NCI-H1930 (cell line): Measurements from ENCODE around the gene PDS5A.
"Not testable (repeated sequence)": the region's sequence is repeated elsewhere in the genome, so short reads cannot be mapped to it uniquely, and the experiment has no call there.

ENCODE experiments used
- DNase-seq, 2 experiments: peaks; one replicate each; lab custom pipeline; 2025; lab: John Stamatoyannopoulos, UW

Gene PDS5A

DNA sequence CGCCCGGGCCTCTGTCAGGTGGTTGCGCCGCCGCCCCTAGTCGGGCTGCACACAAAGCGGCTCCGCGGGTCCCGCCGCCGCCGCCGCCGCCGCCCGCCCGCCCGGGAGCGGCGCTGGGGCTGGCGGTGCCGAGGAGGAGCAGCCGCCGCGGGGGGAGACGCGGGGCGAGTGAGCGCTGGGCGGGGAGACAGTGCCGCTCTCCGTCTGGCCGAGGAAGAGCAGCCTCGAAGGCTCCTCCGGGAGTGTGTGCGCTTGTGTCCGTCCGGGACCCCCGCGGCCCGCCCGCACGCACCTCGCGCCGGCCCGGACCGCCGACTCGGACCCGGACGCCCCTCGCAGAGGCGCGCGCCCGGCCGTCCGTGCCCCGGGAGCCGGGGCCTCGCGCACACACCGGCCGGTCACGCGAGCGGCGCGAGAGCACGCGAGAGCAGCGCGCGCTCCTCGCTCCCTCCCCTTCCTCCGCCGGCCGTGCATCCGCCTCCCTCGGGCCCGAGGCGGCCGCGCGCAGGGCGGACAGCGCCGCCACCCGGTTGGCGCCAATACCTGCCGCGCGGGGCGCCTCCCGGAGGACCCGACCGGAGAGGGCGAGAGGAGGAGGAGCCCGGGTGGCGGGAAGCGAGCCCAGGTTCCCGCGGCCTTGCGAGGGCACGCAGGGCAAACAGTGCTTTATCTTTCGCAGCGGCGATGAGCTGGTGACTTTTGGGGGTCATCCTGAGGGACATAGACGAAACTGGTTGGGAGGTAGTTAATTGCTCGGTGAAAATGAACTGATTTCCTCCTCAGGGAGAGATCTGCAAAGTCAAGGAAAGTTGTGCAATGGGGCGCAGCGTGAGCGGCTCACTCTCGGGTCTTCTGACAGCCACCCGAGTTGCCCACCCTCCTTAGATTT is at the start of gene PDS5A:
PDS5A (minus strand) TSS at position 423 of the 889 bp plus-strand sequence. CDS start 1,334 bp downstream, outside the sequence.
- peak; percentile 63 to 82 for DNase-seq

DNA sequence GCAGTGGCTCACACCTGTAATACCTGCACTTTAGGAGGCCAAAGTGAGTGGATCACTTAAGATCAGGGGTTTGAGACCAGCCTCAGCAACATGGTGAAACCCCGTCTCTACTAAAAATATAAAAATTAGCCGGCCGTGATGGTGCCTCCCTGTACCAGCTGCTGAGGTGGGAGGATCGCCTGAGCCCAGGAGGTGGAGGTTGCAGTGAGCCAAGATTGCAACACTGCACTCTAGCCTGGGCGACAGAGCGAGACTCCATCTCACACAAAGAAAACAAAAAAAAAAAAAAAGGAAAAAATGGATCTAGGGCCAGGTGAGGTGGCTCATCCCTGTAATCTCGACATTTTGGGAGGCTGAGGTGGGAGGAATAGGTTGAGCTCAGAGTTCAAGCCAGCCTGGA is 46.3 kb upstream of the PDS5A start:
- not testable (repeated sequence) for DNase-seq

DNA sequence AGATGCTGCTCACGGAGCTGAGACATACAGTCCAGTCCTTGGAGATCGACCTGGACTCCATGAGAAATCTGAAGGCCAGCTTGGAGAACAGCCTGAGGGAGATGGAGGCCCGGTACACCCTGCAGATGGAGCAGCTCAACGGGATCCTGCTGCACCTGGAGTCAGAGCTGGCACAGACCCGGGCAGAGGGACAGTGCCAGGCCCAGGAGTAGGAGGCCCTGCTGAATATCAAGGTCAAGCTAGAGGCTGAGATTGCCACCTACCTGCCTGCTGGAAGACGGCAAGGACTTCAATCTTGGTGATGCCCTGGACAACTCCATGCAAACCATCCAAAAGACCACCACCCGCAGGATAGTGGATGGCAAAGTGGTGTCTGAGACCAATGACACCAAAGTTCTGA is 43.4 kb upstream of the PDS5A start:
- DNase-seq = not testable (repeated sequence)

- DNase-seq = no peak
These were observed 42.5 kb upstream of the PDS5A start for GRCh38 chr4:40020221-40020620.

DNA sequence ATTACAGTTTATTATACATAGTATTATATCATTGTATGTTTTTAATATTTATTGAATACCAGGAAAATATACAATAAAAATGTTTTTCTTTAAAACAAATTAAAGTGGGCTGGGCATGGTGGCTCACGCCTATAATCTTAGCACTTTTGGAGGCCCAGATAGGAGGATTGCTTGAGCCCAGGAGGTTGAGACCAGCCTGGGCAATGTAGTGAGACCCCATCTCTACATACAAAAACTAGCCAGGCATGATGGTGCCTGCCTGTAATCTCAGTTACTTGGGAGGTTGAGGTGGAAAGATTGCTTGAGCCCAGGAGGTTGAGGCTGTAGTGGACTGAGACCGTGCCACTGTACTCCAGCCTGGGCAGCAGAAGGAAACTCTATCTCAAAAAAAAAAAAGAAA is 38.3 kb upstream of the PDS5A start:
- no peak for DNase-seq

DNA sequence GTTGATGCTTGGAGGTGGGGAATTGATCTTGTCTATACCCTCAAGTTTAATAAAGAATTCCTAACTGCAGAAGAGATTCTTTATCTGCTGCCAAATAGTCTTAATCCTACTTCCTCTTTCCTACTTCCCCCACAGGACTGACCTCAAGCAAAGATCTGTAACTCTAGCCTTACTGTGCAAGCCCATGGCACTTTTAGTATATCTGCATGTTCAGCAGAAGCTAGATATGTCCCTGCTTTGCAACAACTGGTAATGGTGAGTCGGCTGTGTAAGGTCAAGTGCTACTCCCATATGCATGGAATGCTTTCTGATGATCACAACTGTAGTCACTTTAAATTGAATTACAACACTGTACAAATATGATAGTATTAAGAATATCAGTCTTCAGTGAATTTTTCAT is 26.3 kb upstream of the PDS5A start:
- no peak for DNase-seq

GRCh38 chr4:40000711-40001110 is 23.0 kb upstream of the PDS5A start:
- DNase-seq = no peak

- DNase-seq = no peak
These were observed 21.1 kb upstream of the PDS5A start for GRCh38 chr4:39998659-39999345.

DNA sequence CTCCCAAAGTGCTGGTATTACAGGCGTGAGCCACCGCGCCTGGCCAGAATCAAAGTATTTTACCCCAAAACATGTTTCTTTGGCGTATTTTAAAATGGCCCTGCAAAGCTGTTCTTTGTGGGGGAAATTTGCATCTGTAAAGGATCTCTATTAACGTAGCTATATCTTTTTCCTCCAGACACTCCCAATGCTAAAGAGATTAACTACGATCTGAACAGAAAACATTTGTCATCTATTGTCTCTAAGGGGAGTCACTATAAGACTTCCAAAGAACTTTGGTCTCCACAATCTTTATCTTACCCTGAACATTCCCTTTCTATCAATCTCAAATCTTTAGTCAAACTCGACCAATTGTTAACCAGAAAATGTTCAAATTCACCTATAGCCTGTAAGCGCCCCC is 19.1 kb upstream of the PDS5A start:
- no peak for DNase-seq

GRCh38 chr4:39994406-39994805 is 16.7 kb upstream of the PDS5A start:
- no peak for DNase-seq

GRCh38 chr4:39989381-39989780 is 11.7 kb upstream of the PDS5A start:
- not testable (repeated sequence) for DNase-seq

- no peak for DNase-seq
These were observed 9.8 kb upstream of the PDS5A start for GRCh38 chr4:39987485-39987884.

- no peak for DNase-seq
These were observed 1.2 kb upstream of the PDS5A start for GRCh38 chr4:39978904-39979303.

GRCh38 chr4:39978378-39978775 is 666 bp upstream of the PDS5A start:
- DNase-seq = no peak

- peak in 1 of 2 experiments; percentile 29 for DNase-seq
These were observed 694 bp downstream of the PDS5A start for GRCh38 chr4:39976945-39977488.

GRCh38 chr4:39976141-39976944 is 1.4 kb downstream of the PDS5A start:
- DNase-seq = peak; percentile 5 to 65

GRCh38 chr4:39975488-39976089 is 2.1 kb downstream of the PDS5A start:
- DNase-seq = no peak

- DNase-seq = not testable (repeated sequence)
These were observed 4.7 kb downstream of the PDS5A start for GRCh38 chr4:39973052-39973451.

GRCh38 chr4:39970671-39971640 is 6.8 kb downstream of the PDS5A start:
- no peak for DNase-seq

GRCh38 chr4:39963656-39964055 is 14.1 kb downstream of the PDS5A start:
- DNase-seq = no peak
